DND-41 (cell line): ENCODE data around the gene ZNF497.

Experiments
- CTCF ChIP-seq: IDR thresholded peaks from 2 replicates; pipeline ENCODE4 v1.5.1; 2012; ENCODE audit warnings: borderline replicate concordance, low read length, moderate library complexity, mild to moderate bottlenecking; ENCODE audit not compliant: poor library complexity, severe bottlenecking; ENCODE audit errors: extremely low read depth
- EZH2 ChIP-seq: IDR thresholded peaks from 3 replicates; pipeline ENCODE4 v1.6.1; 2012; ENCODE audit warnings: borderline replicate concordance, low read depth, mild to moderate bottlenecking, moderate library complexity, low read length, inconsistent platforms; ENCODE audit not compliant: severe bottlenecking

- no peak for TF ChIP-seq EZH2
- no peak for TF ChIP-seq CTCF
These were observed 16.7 kb upstream of the ZNF497 start for GRCh38 chr19:58379246-58379645.
